Measurements from ENCODE around the gene RRM2.

The RRM2 gene

GRCh38 chr2:10158681-10159080, 36.1 kb downstream of the RRM2 start:
- no peak for DNase-seq (ENCODE audit: low read depth)

GRCh38 chr2:10159086-10159485, 36.5 kb downstream of the RRM2 start:
- DNase-seq (ENCODE audit: low read depth), result no peak

- DNase-seq (ENCODE audit: low read depth), result no peak
Measured at GRCh38 chr2:10159581-10160131, 37.1 kb downstream of the RRM2 start.

- no peak for DNase-seq (ENCODE audit: low read depth)
Measured at GRCh38 chr2:10160203-10160955, 37.8 kb downstream of the RRM2 start.

GRCh38 chr2:10161206-10161931, 38.8 kb downstream of the RRM2 start:
- no peak for DNase-seq (ENCODE audit: low read depth)

GRCh38 chr2:10161961-10162441, 39.5 kb downstream of the RRM2 start:
- no peak for DNase-seq (ENCODE audit: low read depth)

- no peak for DNase-seq (ENCODE audit: low read depth)
Measured at GRCh38 chr2:10162586-10163497, 40.3 kb downstream of the RRM2 start.

GRCh38 chr2:10163498-10164486, 41.3 kb downstream of the RRM2 start:
- no peak for DNase-seq (ENCODE audit: low read depth)

GRCh38 chr2:10164601-10165000, 42.1 kb downstream of the RRM2 start:
- no peak for DNase-seq (ENCODE audit: low read depth)

- DNase-seq (ENCODE audit: low read depth), result no peak
Measured at GRCh38 chr2:10165282-10165681, 42.7 kb downstream of the RRM2 start.

GRCh38 chr2:10165861-10166675, 43.5 kb downstream of the RRM2 start:
- DNase-seq (ENCODE audit: low read depth), result no peak

GRCh38 chr2:10166676-10167292, 44.2 kb downstream of the RRM2 start:
- no peak for DNase-seq (ENCODE audit: low read depth)

GRCh38 chr2:10167316-10167715, 44.8 kb downstream of the RRM2 start:
- DNase-seq (ENCODE audit: low read depth), result no peak

GRCh38 chr2:10168221-10168620, 45.7 kb downstream of the RRM2 start:
- no peak for DNase-seq (ENCODE audit: low read depth)

- no peak for DNase-seq (ENCODE audit: low read depth)
Measured at GRCh38 chr2:10169053-10169578, 46.6 kb downstream of the RRM2 start.

- DNase-seq (ENCODE audit: low read depth), result no peak
Measured at GRCh38 chr2:10169581-10169980, 47.0 kb downstream of the RRM2 start.

GRCh38 chr2:10170256-10170655, 47.7 kb downstream of the RRM2 start:
- DNase-seq (ENCODE audit: low read depth), result no peak

GRCh38 chr2:10171006-10171800, 48.7 kb downstream of the RRM2 start:
- DNase-seq (ENCODE audit: low read depth), result no peak

All from activated gamma-delta T cell treated with anti-CD3 and anti-CD28 coated beads, Interleukin-2, amount 50 U/mL, for 16 hours (primary cell).